ENCODE data around the gene BAD. TPM values are rescaled to one million over a fixed set of nuclear protein-coding genes. Genes with fewer than 3 reads are reported as not detected.

BAD gene
- total and polyA plus RNA-seq, 5 donors = 87.5 to 164 (median 121) TPM

- ATAC-seq = no peak
- Histone ChIP-seq H3K4me1 (ENCODE audit: control insufficient read depth, insufficient read depth, low read length) (peaks cover 5% of the 10 kb centered on the region), H3K27ac (ENCODE audit: low read length) (peak overlapping the region; percentile 65), H3K9me3 (ENCODE audit: control insufficient read depth, low read length) (no peaks in the 10 kb centered on the region), H3K27me3 (ENCODE audit: control insufficient read depth, insufficient read depth) (no peaks in the 10 kb centered on the region), H3K4me3 (ENCODE audit: low read length) (peak overlapping the region; percentile 49)
- peak; percentile 53 to 82 (median 77) for DNase-seq
- WGBS = 9% methylated on average over 6 of the region's 6 CpGs
- intact Hi-C loops (cut with DNase I) = no loop called here
These were observed 39.1 kb downstream of the BAD start for GRCh38 chr11:64245401-64245796.

- DNase-seq = no peak
- Histone ChIP-seq H3K9me3 (ENCODE audit: control insufficient read depth, low read length) (no peaks in the 10 kb centered on the region), H3K4me3 (ENCODE audit: low read length) (no peak overlapping the region), H3K27me3 (ENCODE audit: control insufficient read depth, insufficient read depth) (no peaks in the 10 kb centered on the region), H3K4me1 (ENCODE audit: control insufficient read depth, insufficient read depth, low read length) (peaks cover 7% of the 10 kb centered on the region), H3K27ac (ENCODE audit: low read length) (peak overlapping the region; percentile 65)
- WGBS = 39% methylated on average over 6 of the region's 6 CpGs
- ATAC-seq = no peak
- intact Hi-C loops (cut with DNase I) = no loop called here
These were observed 39.5 kb downstream of the BAD start for GRCh38 chr11:64244966-64245365.

DNA sequence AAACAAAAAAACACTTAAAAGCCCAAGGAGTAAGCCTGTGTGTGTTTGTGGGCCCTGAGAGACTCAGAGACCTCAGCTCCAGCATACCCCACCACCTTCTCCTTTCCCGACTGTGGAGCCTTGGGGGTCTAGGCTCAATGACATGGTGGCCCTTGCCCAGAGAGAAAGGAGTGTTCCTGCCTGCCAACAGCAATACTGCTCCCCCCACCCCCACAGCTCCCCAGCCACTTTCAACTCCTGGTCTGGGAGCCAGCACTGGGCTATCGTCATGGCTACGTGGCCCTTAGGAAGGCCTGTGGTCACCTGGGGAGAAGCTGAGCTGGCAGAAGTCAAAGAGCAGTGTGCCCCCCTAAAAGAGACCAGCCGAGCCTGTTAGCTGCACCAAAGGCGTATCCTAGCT lies 40.4 kb downstream of the BAD start:
- no peak for ATAC-seq
- H3K4me1 ChIP-seq (ENCODE audit: control insufficient read depth, insufficient read depth, low read length) = peaks cover 7% of the 10 kb centered on the region
- no peak overlapping the region for H3K27ac ChIP-seq (ENCODE audit: low read length)
- no peaks in the 10 kb centered on the region for H3K27me3 ChIP-seq (ENCODE audit: control insufficient read depth, insufficient read depth)
- WGBS = 57% methylated on average over 5 of the region's 5 CpGs
- intact Hi-C loops (cut with DNase I) = no loop called here
- H3K4me3 ChIP-seq (ENCODE audit: low read length) = no peak overlapping the region
- no peaks in the 10 kb centered on the region for H3K9me3 ChIP-seq (ENCODE audit: control insufficient read depth, low read length)
- no peak for DNase-seq

- no peak overlapping the region for H3K27ac ChIP-seq (ENCODE audit: low read length)
- no peaks in the 10 kb centered on the region for H3K27me3 ChIP-seq (ENCODE audit: control insufficient read depth, insufficient read depth)
- no peaks in the 10 kb centered on the region for H3K9me3 ChIP-seq (ENCODE audit: control insufficient read depth, low read length)
- peak in 1 of 3 donors; percentile 73 for DNase-seq
- intact Hi-C loops (cut with DNase I) = no loop called here
- 84% methylated on average over 8 of the region's 8 CpGs for WGBS
- no peak overlapping the region for H3K4me3 ChIP-seq (ENCODE audit: low read length)
- peaks cover 7% of the 10 kb centered on the region for H3K4me1 ChIP-seq (ENCODE audit: control insufficient read depth, insufficient read depth, low read length)
- ATAC-seq = no peak
These were observed 41.1 kb downstream of the BAD start for GRCh38 chr11:64243236-64243854.

- WGBS = under 1% methylated on average over 63 of the region's 63 CpGs
- H3K9me3 ChIP-seq (ENCODE audit: control insufficient read depth, low read length) = no peaks in the 10 kb centered on the region
- H3K4me1 ChIP-seq (ENCODE audit: control insufficient read depth, insufficient read depth, low read length) = peaks cover 7% of the 10 kb centered on the region
- peak overlapping the region; percentile 59 for H3K27ac ChIP-seq (ENCODE audit: low read length)
- no peaks in the 10 kb centered on the region for H3K27me3 ChIP-seq (ENCODE audit: control insufficient read depth, insufficient read depth)
- DNase-seq (peak in 1 of 3 donors; percentile 72), ATAC-seq (peak; percentile 5 to 29)
- intact Hi-C loops (cut with DNase I) = no loop called here
- H3K4me3 ChIP-seq (ENCODE audit: low read length) = peak overlapping the region; percentile 81
These were observed 42.7 kb downstream of the BAD start for GRCh38 chr11:64241491-64242374.

- intact Hi-C loops (cut with DNase I) = no loop called here
- DNase-seq (peak; percentile 100), ATAC-seq (peak; percentile 88 to 91)
- under 1% methylated on average over 24 of the region's 24 CpGs for WGBS
- no peaks in the 10 kb centered on the region for H3K9me3 ChIP-seq (ENCODE audit: control insufficient read depth, low read length)
- H3K27me3 ChIP-seq (ENCODE audit: control insufficient read depth, insufficient read depth) = no peaks in the 10 kb centered on the region
- peak overlapping the region; percentile 49 for H3K4me3 ChIP-seq (ENCODE audit: low read length)
- H3K4me1 ChIP-seq (ENCODE audit: control insufficient read depth, insufficient read depth, low read length) = peaks cover 7% of the 10 kb centered on the region
- H3K27ac ChIP-seq (ENCODE audit: low read length) = peak overlapping the region; percentile 89
These were observed 43.3 kb downstream of the BAD start for GRCh38 chr11:64241241-64241490.

DNA sequence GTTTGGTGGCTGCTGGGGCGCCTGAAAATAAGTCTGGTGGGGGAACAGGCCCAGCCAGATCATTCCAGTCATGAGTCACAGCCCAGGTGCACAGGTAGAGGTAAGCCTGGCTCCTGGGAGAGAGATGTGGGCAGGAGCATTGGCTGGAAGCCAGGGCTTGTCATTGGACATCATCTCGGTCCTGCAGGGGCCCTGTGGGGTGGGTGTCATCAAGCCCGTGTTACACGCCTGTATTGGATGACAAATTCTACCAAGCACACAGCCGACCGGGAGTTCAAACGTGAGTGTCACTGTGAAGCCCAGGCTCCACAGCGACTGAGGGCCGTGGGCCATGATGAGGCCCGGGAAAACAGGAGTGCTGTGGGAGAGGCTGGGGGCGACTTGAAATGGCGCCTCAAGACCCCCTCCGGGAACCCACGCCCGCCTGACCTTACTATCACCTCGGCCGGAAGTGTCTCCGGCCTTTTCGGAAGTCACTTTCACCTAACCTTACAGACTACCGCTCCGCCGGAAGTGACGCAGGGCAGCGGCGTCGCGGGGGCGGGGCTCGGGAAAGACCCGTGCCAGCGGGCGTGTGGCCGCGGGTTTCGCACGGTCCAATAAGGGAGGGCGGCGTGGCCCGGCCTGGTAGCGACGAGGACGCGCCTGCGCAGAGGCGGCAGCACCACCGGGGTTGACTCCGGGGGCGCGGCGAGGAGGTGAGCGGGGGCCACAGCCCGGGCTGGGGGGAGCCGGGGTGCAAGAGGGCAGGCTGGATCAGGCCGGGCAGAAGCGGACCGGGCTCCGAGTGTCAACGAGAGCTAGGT lies 43.8 kb downstream of the BAD start, which contains the start of gene FKBP2:
FKBP2 (plus strand) TSS at position 661 of the 806 bp plus-strand sequence. CDS start 1,293 bp downstream, outside the sequence.
- 2% methylated on average over 58 of the region's 58 CpGs for WGBS
- intact Hi-C loops (cut with DNase I) = no loop called here
- DNase-seq (peak; percentile 98 to 99 (median 99)), ATAC-seq (peak; percentile 79 to 81)
- H3K4me3 ChIP-seq (ENCODE audit: low read length) = peak within 1 kb of the TSS; percentile 81
- no peaks in the 10 kb centered on the region for H3K9me3 ChIP-seq (ENCODE audit: control insufficient read depth, low read length)
- H3K27me3 ChIP-seq (ENCODE audit: control insufficient read depth, insufficient read depth) = no peaks in the 10 kb centered on the region
- peak within 1 kb of the TSS; percentile 89 for H3K27ac ChIP-seq (ENCODE audit: low read length)
- peaks cover 7% of the 10 kb centered on the region for H3K4me1 ChIP-seq (ENCODE audit: control insufficient read depth, insufficient read depth, low read length)

- H3K27me3 ChIP-seq (ENCODE audit: control insufficient read depth, insufficient read depth) = no peaks in the 10 kb centered on the region
- peak overlapping the region; percentile 49 for H3K4me3 ChIP-seq (ENCODE audit: low read length)
- H3K27ac ChIP-seq (ENCODE audit: low read length) = peak overlapping the region; percentile 89
- H3K9me3 ChIP-seq (ENCODE audit: control insufficient read depth, low read length) = no peaks in the 10 kb centered on the region
- peaks cover 7% of the 10 kb centered on the region for H3K4me1 ChIP-seq (ENCODE audit: control insufficient read depth, insufficient read depth, low read length)
- DNase-seq = peak in 2 of 3 donors; percentile 55 to 62
- ATAC-seq = no peak
- 83% methylated on average over 11 of the region's 11 CpGs for WGBS
- intact Hi-C loops (cut with DNase I) = loop anchor here in 1 of 4 donors (5.0 kb wide), 1 partner anchor 62 kb away; the partner anchor contains the start of gene CATSPERZ
These were observed 44.6 kb downstream of the BAD start for GRCh38 chr11:64239662-64240434.

DNA sequence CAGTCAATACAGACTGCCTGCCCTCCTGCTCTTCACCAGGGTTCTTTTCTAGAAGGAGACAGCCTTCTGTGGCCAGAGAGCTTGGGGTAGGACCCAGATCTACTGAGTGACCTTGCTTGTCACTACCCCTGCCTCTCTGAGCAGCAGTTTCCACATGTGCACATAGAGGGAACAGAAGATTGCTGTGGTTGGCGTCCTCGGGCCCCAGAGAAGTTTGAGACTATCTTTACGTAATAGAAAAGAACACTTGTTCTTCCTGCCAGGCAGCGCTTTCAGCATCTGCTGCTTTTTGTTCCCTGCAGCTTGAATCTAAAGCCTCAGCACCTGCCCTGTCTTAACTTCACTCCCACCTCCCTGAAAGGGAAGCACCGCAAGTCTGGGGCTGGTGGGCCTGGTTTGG lies 45.5 kb downstream of the BAD start:
- intact Hi-C loops (cut with DNase I) = loop anchor here in 1 of 4 donors (5.0 kb wide), 1 partner anchor 63 kb away; the partner anchor contains the start of gene CATSPERZ
- no peak for ATAC-seq
- WGBS = 77% methylated on average over 5 of the region's 5 CpGs
- no peaks in the 10 kb centered on the region for H3K27me3 ChIP-seq (ENCODE audit: control insufficient read depth, insufficient read depth)
- peaks cover 7% of the 10 kb centered on the region for H3K4me1 ChIP-seq (ENCODE audit: control insufficient read depth, insufficient read depth, low read length)
- H3K9me3 ChIP-seq (ENCODE audit: control insufficient read depth, low read length) = no peaks in the 10 kb centered on the region
- H3K27ac ChIP-seq (ENCODE audit: low read length) = no peak overlapping the region
- H3K4me3 ChIP-seq (ENCODE audit: low read length) = no peak overlapping the region
- peak in 1 of 3 donors; percentile 48 for DNase-seq

DNA sequence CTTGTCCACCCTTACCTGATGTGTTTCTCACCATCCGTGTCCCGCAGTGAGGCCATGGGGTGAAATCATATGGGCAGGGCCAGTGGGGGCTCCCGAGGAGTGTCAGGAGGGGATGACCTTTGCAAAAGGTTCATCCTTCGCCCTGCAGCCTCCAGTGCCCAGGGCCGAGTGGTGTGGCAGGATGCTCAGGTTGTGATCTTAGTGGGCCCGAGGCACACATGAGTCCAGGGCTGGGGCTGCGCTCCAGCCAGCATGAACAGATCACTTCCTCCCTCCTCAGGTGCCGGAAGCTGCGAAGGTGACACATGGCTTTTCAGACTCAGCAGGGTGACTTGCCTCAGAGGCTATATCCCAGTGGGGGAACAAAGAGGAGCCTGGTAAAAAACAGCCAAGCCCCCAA lies 46.4 kb downstream of the BAD start:
- Histone ChIP-seq H3K27ac (ENCODE audit: low read length) (no peak overlapping the region), H3K27me3 (ENCODE audit: control insufficient read depth, insufficient read depth) (no peaks in the 10 kb centered on the region), H3K9me3 (ENCODE audit: control insufficient read depth, low read length) (no peaks in the 10 kb centered on the region), H3K4me1 (ENCODE audit: control insufficient read depth, insufficient read depth, low read length) (peaks cover 7% of the 10 kb centered on the region), H3K4me3 (ENCODE audit: low read length) (no peak overlapping the region)
- WGBS = 89% methylated on average over 9 of the region's 9 CpGs
- DNase-seq (peak in 2 of 3 donors; percentile 46 to 50), ATAC-seq (no peak)
- intact Hi-C loops (cut with DNase I) = loop anchor here in 1 of 4 donors (5.0 kb wide), 1 partner anchor 64 kb away; the partner anchor contains the start of gene CATSPERZ

Data from right cardiac atrium (tissue), 5 donors.